HG02763 (cell line): Measurements from ENCODE around the gene CYP4V2.
A peak's percentile ranks its signal among the peaks of the same experiment; 100 is the strongest.

Experiments used
- ATAC-seq: cut with Tn5 transposase; IDR thresholded peaks from one replicate; pipeline ENCODE4 v1.9.1; 2021; ENCODE audit warnings: mild to moderate bottlenecking, moderate library complexity; ENCODE audit not compliant: unreplicated experiment

Gene CYP4V2

GRCh38 chr4:186191200-186192065 lies at the start of gene CYP4V2:
Gene CYP4V2, plus strand, starts transcription at chr4:186191567. Its CDS starts 257 bp downstream, at chr4:186191824.
- peak; percentile 88 for ATAC-seq

- peak; percentile 39 for ATAC-seq
Observed at GRCh38 chr4:186144198-186144945, 47.0 kb upstream of the CYP4V2 start.

- peak; percentile 46 for ATAC-seq
Observed at GRCh38 chr4:186144946-186145569, 46.3 kb upstream of the CYP4V2 start.

- ATAC-seq = no peak
Observed at GRCh38 chr4:186146458-186146857, 44.9 kb upstream of the CYP4V2 start.

GRCh38 chr4:186148336-186148975 lies 42.9 kb upstream of the CYP4V2 start:
- no peak for ATAC-seq

- no peak for ATAC-seq
Observed at GRCh38 chr4:186149872-186150271, 41.5 kb upstream of the CYP4V2 start.

GRCh38 chr4:186150926-186151325 lies 40.4 kb upstream of the CYP4V2 start:
- no peak for ATAC-seq

- ATAC-seq = no peak
Observed at GRCh38 chr4:186151499-186151898, 39.9 kb upstream of the CYP4V2 start.

GRCh38 chr4:186158021-186158813 lies 33.1 kb upstream of the CYP4V2 start:
- ATAC-seq = no peak

GRCh38 chr4:186158966-186159365 lies 32.4 kb upstream of the CYP4V2 start:
- no peak for ATAC-seq

GRCh38 chr4:186159613-186160012 lies 31.8 kb upstream of the CYP4V2 start:
- no peak for ATAC-seq

- ATAC-seq = peak; percentile 96
Observed at GRCh38 chr4:186161138-186161537, 30.2 kb upstream of the CYP4V2 start.

- ATAC-seq = no peak
Observed at GRCh38 chr4:186166852-186167512, 24.4 kb upstream of the CYP4V2 start.

GRCh38 chr4:186167605-186168004 lies 23.8 kb upstream of the CYP4V2 start:
- ATAC-seq = no peak

- no peak for ATAC-seq
Observed at GRCh38 chr4:186168750-186169149, 22.6 kb upstream of the CYP4V2 start.

- no peak for ATAC-seq
Observed at GRCh38 chr4:186169333-186169944, 21.9 kb upstream of the CYP4V2 start.

GRCh38 chr4:186169945-186170802 lies 21.2 kb upstream of the CYP4V2 start:
- ATAC-seq = no peak

- ATAC-seq = no peak
Observed at GRCh38 chr4:186170966-186171365, 20.4 kb upstream of the CYP4V2 start.
